ENCODE results near the gene SNAPC4.
"Not testable (repeated sequence)": the region's sequence is repeated elsewhere in the genome, so short reads cannot be mapped to it uniquely, and the experiment has no call there.

Gene SNAPC4

DNA sequence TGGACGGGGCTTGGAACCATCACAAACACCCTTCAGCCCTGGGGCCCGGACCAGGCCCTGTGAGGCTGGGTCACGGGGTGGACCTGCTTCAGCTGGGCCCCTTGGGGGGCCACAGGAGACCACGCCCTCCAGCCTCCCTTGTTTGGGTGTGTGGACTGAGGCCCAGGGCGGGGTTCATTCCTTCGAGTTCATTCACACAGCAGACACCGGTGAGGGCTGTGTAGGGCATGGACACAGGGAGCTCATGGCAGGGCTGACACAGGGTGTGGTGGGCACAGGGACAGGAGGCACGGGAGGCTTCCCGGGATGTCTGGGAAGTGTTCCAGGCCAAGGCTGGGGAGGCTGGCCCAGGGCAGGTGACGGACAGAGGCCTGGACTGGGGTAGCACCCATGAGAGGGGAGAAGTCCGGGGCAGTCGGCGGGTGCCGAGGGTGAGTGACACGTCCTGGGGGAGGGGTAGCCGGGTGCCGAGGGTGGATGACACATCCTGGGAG lies 45.3 kb downstream of the SNAPC4 start:
- no peak for DNase-seq

GRCh38 chr9:136353757-136354488 lies 46.0 kb downstream of the SNAPC4 start:
- DNase-seq, result no peak

- DNase-seq, result no peak
These were observed 46.9 kb downstream of the SNAPC4 start for GRCh38 chr9:136353088-136353487.

DNA sequence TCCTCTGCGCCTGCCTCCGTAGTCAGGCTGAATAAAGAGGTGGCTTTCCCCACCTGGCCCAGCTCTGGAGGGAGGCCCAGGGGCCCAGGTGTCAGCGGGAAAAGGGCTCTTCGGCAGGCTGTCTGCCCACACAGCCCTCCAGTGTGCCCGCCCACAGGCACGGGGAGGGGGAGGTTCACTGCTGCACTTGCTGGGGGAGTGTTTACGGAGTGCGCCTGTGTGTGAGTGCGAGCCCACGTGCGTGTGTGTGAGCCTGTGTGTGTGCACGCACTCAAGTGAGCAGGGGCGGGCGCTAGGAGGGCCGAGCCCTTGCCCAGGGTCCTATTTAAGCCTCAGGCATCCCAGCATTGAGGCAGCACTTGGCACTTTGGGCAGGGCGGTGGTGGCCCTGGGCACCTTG lies 47.3 kb downstream of the SNAPC4 start:
- no peak for DNase-seq

DNA sequence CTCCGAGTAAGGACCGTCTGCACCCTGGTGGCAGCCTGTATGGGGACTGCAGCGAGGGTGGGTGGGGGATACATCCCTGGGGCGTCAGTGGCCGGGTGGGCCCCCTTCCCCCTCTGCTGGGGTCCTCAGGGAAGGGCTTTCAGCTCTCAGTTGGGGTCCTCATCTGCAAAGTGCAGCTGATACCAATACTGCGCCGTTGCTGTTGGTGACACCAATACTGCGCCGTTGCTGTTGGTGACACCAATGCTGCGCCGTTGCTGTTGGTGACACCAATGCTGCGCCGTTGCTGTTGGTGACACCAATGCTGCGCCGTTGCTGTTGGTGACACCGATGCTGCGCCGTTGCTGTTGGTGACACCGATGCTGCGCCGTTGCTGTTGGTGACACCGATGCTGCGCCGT lies 48.1 kb downstream of the SNAPC4 start:
- not testable (repeated sequence) for DNase-seq

DNA sequence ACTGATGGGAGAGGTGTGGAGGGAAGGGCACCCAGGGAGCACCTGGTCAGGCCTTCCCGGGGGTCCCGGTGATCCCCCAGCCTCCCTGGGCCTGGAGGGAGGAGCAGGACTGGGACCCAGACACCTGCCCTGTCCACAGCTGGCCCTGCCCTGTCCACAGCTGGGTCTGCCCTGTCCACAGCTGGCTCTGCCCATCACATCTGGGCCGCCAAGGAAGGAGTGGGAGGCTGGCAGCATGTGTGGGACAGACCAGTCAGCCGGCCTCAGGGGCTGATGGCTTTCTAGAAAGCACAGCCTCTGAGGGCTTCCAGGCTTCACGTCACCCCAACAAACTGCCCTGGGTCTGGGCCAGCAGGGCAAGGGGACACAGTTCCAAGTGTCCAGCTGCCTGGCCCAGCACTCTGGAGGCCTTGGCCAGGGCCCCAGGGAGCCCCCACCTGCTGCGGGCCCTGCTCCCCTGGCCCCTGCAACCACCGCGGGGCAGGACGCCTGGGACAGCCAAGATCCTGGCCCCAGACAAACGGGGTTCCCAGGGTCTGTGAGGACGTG lies 48.6 kb downstream of the SNAPC4 start:
- no peak for DNase-seq

Data from stimulated activated CD4-positive, alpha-beta T cell treated with anti-CD3 and anti-CD28 coated beads, Interleukin-1b, Interleukin-23, amount 100 ng/mL, for 48 hours (primary cell).